ENCODE data around the gene DVL1.

DNA sequence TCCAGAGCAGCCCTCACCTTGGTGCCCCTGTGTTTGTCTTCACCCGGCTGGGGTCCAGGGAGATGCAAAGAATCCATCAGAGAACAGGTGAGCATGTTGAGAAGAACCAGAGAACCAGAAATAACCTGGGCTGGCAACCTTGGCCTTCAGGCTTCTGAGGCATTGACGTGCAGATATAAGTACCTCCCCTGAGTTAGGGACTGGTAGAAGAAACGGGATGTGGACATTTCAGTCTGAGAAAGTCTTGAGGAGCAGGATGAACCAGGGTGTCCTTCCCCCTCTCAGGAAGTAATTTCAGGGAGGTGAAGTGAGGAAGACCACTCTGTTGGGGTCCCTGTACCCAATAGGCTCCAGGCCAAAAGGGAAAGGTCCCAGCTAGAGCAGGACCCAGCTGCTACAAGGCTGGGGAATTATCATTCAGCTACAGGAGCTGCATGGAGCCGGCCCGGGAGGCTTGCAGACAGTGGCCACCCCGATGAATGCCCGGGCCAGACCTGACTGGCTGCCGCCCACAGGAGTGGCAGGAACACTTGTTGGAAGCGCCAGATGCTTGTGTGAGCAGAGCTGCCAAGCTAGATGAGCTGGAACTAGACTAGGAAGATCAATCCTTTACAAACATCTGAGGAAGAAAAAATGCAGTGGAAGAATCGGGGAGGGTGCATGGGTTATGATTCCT, 27.5 kb upstream of the DVL1 start:
- no peak for TF ChIP-seq POLR2AphosphoS5 (IDR thresholded peaks at IDR 0.05)
- TF ChIP-seq, protein P1, sequence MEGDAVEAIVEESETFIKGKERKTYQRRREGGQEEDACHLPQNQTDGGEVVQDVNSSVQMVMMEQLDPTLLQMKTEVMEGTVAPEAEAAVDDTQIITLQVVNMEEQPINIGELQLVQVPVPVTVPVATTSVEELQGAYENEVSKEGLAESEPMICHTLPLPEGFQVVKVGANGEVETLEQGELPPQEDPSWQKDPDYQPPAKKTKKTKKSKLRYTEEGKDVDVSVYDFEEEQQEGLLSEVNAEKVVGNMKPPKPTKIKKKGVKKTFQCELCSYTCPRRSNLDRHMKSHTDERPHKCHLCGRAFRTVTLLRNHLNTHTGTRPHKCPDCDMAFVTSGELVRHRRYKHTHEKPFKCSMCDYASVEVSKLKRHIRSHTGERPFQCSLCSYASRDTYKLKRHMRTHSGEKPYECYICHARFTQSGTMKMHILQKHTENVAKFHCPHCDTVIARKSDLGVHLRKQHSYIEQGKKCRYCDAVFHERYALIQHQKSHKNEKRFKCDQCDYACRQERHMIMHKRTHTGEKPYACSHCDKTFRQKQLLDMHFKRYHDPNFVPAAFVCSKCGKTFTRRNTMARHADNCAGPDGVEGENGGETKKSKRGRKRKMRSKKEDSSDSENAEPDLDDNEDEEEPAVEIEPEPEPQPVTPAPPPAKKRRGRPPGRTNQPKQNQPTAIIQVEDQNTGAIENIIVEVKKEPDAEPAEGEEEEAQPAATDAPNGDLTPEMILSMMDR (IDR thresholded peaks at IDR 0.05): no peak

Data from sigmoid colon (tissue), 4 donors.